Activated CD8-positive, alpha-beta memory T cell treated with anti-CD3 and anti-CD28 coated beads, Interleukin-2, amount 50 U/mL, for 48 hours (primary cell): Measurements from ENCODE around the gene RNF40.

Experiments
- DNase-seq: peaks from one replicate; pipeline ENCODE4 v3.0.0-alpha.2; 2020

The RNF40 gene

GRCh38 chr16:30761928-30762902 lies at the start of gene RNF40, which contains the start of gene CFAP119:
TSS of gene RNF40 (plus strand) at chr16:30762322. CDS start at chr16:30762546, 224 bp downstream.
TSS of gene CFAP119 (minus strand) at chr16:30762062. CDS start at chr16:30761748, 314 bp downstream.
- DNase-seq = peak; percentile 94

GRCh38 chr16:30715750-30716445 lies 46.2 kb upstream of the RNF40 start:
- DNase-seq = peak; percentile 66

GRCh38 chr16:30720086-30720485 lies 42.0 kb upstream of the RNF40 start:
- DNase-seq = no peak

GRCh38 chr16:30720694-30721093 lies 41.4 kb upstream of the RNF40 start:
- DNase-seq = no peak

GRCh38 chr16:30721167-30721566 lies 41.0 kb upstream of the RNF40 start:
- DNase-seq = no peak

GRCh38 chr16:30721606-30722005 lies 40.5 kb upstream of the RNF40 start:
- DNase-seq = no peak

GRCh38 chr16:30722443-30722842 lies 39.7 kb upstream of the RNF40 start:
- DNase-seq = no peak

GRCh38 chr16:30722916-30723315 lies 39.2 kb upstream of the RNF40 start:
- no peak for DNase-seq

- no peak for DNase-seq
Observed at GRCh38 chr16:30723725-30724355, 38.3 kb upstream of the RNF40 start.

- DNase-seq = no peak
Observed at GRCh38 chr16:30724641-30725417, 37.3 kb upstream of the RNF40 start.

- no peak for DNase-seq
Observed at GRCh38 chr16:30725418-30725792, 36.7 kb upstream of the RNF40 start.

- no peak for DNase-seq
Observed at GRCh38 chr16:30728321-30728720, 33.8 kb upstream of the RNF40 start.

- DNase-seq = no peak
Observed at GRCh38 chr16:30728899-30729672, 33.0 kb upstream of the RNF40 start.

- no peak for DNase-seq
Observed at GRCh38 chr16:30731411-30731810, 30.7 kb upstream of the RNF40 start.

GRCh38 chr16:30736995-30737793 lies 24.9 kb upstream of the RNF40 start:
- DNase-seq = no peak

GRCh38 chr16:30737794-30738648 lies 24.1 kb upstream of the RNF40 start:
- no peak for DNase-seq

GRCh38 chr16:30738984-30739951 lies 22.9 kb upstream of the RNF40 start:
- DNase-seq = no peak
